GM15510 (cell line): ENCODE results near the gene OGA.

Experiments used
- POLR2A ChIP-seq: IDR thresholded peaks from 3 replicates; pipeline ENCODE4 v1.6.1; 2011; ENCODE audit warnings: borderline replicate concordance; ENCODE audit not compliant: insufficient read length; ENCODE audit errors: extremely low read depth

The OGA gene

DNA sequence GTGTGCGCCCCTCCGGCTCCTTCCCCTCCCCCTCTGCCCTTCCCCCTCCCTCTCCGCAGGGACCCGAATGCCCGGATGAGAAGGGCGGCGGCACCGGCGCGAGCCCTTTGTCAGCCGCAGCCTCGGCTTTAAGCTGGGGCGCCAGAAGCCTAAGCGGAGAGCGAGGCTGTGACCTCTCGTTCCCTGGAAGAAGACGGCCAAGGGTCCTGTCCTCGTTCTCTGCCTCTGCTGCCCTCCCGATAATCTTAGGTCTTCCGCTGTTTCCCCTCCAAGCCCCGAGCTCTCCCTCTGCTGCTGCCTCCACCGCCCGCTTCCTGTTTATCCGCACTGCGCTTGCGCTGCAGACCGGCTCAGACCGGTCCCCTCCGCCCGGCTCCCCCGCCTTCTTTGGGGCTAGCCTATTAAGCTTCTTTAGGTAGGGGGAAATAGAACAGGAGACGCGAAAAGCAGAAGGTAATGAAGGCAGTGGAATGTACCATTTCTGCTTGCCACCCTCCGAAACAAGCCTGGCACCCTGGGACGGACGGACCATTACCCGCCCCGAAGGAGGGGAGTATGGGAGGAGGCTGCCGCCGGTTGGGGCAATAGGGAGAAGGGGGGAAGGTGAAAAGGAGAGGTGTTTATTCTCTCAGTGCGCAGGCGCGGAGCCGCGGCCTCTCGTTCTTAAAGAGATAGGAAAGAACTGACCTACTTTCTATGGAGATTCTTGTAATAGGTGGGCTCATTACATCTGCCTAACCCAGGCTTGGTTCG, at the start of gene OGA:
OGA (minus strand) TSS at position 326 of the 753 bp plus-strand sequence. CDS start 422 bp downstream, outside the sequence.
- peak; percentile 89 for TF ChIP-seq POLR2A

DNA sequence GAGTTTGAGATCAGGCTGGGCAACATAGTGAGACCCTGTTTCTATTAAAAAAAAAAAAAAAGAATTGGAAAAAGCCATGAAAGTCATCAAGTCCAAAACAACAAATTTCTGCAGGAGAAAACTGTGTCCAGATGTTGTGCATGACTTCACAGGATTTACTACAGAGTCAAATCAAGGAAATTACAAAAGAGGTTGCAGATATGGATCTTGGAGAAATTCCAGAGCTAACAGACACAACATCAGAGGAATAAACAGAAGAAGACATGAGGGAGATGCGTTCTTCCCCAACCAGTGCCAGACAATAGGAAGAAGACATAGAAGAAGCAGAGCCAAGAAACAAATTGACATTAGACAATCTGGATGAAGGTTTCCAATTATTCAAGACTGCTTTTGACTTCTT, 49.7 kb upstream of the OGA start:
- no peak for TF ChIP-seq POLR2A

DNA sequence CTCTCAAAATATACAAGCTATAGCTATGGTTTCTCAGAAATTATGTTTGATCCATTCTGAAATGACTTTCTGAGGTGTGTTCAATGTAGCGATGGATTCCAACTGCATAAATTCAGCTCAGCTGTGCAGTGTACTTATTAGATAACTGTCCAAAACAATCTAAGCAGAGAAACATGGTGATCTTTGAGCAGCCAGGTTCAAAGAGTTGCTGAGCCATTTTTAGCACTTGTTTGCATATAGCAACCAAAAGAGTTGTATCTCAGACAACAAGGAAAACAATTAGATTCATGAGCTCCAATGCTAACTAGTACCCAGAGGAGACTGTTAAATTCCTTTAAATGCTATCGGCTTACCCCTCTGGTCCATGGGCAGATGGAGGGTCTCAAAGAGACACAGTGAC, 41.3 kb upstream of the OGA start:
- no peak for TF ChIP-seq POLR2A

DNA sequence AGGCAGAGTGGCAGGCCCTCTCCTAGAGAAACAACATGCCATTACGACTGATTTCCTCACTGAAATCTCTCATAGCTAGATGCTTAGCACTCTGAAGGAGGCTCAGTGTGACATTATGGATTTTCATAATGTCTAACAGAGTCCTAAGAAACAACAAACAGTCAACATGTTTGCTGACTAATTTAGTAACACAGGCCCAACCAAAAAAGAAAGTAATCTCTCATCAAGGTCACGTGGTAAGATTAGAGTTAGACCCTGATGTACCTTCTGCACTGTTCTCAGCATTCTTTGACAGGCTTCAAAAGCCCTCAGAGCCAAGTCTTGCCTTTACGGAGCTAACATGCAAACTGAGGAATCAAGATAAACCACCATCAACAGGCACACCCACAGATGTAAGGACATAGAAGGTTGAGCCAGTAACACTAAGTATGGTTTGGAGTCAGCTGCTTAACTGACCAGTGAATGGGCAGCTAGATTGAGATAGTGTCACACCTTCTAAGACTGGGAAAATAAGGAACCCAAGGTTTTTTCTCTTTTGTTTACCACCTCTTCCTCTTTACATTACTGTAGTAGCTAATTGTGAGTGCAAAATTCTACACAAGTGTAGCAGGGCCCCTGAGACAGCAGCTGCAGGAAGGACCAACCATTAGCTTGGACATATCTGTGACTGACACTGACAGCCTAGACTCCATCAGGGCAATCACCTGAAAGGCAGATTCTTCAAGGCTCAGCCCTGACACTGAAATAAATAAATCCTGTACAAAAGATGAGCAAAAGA, 40.7 kb upstream of the OGA start:
- TF ChIP-seq POLR2A: no peak

DNA sequence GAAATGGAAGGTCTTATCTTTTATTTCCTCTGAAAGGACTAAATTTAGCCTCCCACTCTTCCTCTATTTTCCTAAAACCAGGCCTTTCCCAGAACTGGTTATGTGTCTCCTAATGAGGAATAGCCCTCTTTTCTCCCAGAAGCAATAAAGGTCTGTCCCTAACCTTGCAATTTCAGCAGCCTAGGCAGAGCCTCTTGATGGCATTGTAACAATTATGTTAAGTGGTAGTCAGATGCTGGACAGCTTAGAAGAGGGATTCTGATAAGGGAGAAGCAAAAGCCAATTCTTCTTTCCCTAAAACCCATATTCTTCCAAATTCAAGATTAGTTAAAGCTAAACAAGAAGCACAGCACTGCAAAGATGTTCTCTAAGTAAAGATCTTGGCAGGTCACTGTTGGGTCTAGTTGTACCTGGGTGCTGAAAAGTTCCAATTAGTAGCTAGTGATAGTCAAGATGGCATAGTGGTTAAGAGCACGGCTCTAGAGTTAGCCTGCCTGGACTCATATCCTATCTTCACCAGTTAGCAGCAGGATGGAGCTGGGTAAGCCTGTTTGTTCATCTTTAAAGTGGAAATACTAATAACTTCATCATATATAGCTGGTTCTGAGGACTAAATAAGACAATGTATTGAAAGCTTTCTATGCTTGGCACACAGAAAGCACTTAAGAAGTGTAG, 39.7 kb upstream of the OGA start:
- no peak for TF ChIP-seq POLR2A

DNA sequence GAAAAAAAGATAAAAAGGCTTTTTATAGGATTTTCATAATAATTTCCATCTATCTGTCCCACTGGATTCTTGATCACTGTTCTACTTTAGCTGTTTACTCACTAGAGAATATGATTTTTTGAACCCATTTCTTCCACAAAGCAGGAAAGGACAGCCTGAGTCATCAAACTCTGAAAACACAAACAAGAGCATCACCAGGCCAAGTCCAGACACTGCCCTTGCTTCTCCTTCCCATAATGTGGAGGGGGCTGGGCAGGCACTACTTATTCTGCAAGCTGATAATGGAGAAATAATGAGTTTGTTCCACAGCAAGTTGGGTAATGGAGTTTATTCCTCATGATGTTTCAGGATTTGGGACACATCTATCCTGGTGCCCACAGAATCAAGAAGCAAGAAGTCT, 38.4 kb upstream of the OGA start:
- no peak for TF ChIP-seq POLR2A

DNA sequence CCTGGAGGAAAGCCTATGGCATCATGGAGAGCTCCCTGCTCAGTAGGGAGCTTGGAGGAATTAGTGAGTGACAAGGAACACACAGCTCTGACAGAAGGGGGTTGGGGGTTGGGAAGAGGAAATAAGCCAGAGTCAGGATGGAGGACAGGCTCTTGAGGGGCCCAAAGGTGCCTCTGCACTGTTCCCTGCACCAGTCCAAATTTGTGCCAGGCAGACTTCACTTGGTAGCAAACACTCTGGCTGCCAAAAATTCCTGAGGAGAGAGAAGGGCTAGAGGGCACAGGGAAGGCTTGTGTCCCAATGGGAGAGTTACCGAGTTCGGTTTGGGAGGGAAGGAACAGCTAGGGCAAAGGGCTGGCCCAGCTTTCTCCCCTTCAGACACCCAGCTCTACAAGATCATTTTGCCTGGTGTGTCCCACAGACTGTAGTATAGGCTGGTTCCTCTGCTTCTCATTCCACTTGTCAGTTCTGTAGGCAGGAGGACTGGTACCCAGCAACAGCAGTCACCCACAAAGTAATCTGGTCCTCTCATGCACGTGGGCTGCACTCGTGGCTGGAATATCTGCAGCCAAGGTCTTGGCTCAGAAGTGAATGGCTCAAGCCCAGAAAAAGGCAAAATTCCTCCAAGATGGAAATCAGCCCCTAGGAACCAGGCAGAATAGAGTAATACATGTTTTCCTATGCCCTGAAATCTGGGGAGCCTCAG, 33.3 kb upstream of the OGA start:
- no peak for TF ChIP-seq POLR2A

DNA sequence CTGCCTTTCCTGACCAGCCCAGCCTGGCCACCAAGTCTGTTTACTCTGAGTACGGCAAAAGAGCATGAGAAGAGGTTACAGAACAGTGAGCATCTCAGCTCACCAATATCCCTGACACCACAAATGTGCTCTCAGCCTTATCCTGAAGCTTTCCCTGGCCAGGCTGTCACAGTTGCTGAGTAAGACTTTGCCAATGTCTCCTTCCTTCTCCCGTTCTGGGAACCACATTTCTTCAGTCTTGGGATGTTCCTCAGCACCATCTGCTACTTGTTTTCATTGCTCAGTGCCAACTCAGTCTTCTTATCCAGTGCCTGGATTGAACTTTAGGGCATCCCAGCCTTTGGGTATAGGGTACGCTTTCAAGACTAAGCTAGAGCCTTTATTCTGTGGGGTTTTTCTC, 32.5 kb upstream of the OGA start:
- TF ChIP-seq POLR2A: no peak

DNA sequence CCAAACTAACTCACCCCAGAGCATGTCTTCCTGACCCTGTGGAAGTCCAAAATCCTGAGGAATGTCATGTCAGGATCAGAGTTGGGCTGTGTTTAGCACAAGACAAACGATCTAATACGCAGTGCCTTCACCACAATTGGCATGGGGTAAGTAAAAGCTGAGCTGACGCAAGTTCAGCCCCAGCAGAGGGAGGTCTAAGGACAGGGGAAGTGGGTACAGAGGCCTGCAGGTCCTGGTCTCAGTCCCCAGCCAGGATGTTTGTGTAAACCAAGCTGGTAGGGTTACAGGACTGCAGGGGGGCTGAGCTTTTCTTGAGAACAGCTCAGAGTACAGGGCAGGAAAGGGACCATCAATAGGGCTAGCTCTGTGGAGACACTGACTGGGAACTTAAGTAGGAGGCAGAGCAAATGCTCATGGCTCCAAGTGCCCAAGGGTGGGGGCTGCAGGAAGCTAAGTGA, 30.7 kb upstream of the OGA start:
- no peak for TF ChIP-seq POLR2A

DNA sequence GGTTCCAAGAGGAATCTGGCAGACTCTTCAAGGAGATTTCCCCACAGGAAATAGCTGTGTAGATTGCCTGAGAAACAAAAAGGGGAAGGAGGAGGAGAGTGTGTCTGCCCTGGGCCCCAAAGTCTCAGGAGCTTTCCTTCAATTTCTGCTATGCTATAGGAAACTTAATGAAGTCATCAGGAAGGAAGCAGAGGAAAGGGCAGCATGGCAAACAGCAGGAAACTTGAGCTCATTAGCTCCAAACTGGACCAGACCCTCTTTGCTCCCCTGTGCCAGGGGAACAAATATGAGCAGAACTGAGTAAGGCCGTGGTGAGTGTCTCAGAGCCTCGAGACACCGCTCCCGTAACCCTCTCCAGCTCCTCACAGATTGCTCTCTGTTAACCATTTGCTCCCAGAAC, 30.2 kb upstream of the OGA start:
- TF ChIP-seq POLR2A: no peak

DNA sequence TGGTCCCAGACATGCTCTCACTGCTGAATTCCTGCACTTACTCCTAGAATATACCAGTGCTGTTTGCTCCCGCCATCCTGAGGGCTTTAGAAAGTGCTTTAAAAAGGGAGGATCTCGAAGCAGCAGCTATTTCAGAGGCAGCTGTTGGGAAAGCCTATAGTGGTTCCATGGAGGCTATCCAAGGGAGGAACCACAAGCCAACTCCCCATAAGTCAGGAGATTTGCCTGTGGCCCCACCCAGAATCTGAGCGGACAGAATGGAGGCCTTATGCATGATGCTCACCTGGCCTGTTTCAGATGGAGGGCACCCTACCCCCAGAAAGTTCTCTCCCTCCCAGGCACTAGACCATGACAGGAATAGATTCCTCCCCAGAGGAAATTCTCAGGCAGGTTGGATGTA, 27.6 kb upstream of the OGA start:
- no peak for TF ChIP-seq POLR2A

DNA sequence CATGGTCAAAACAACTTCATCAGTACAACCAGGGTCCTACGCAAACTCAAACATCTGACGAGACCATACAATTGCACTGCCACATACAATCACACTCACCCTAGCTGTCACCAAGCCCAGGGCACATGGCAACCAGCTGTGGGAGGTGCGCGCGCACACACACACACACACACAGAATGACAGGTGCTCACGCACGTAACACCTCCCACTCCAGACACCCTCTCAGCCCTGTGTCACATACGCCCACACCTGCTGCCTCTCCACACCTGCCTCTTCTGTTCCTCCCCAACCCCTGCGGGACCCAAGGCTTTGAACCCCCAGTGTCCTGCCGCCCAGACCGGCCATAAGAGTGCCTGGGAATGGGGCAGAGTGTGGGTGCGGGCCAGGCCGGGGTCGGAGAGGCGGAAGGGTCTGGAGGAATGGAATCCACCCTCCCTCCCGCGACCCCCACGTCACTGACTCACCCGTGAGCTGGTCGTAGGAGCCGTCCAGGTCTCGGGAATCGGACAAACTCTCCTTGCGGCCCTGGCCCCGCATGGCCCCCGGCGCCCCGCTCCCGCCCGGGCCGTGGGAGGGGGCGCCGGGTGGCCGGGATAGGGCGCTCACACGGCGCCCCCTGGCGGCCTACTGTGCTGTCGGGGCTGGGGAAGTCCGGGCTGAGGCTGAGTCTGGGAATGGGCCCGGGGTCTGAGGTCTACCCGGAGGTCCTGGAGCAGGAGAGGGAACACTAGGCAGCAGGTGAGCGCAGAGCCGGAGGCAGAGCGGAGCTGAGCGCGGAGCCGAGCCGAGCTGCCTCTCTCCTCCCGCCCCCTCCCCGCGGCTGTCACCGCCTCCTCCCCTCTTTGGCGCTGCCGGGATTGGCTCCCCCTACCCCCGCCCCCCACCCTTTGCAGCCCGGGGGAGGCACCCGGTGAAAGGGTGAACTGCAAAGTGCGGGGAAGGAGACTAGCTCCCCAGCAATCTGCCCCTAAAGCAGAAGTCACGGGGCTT, 25.1 kb upstream of the OGA start, which contains the start of gene KCNIP2:
KCNIP2 (minus strand) TSS at position 769 of the 990 bp plus-strand sequence; CDS start at position 537, 232 bp downstream.
- no peak for TF ChIP-seq POLR2A

DNA sequence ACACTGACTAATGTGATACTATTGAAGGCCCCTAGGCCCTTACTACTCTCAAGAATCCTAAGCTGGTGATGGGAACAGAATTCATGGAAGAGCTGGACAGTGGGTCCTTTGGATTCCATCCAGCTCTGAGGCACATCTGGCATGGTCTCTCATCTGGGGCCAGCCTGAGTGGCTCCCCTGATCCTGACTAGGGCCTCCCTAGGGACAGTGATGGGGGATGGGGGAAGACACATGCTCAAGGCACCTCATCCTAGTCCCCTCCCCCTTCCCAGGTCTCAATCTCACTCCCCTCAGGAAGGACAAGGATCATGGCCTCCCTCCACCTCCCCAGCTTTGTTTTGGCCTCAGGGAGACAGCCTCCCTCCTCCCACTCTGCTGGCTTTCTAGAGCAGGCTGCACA, 23.6 kb upstream of the OGA start:
- TF ChIP-seq POLR2A: no peak
